Fibroblast of lung (primary cell): ENCODE data around the gene CAPZB.

Experiments used
- CTCF ChIP-seq, 2 donors: IDR thresholded peaks in 1 of 2; conservative IDR thresholded peaks in 1 of 2; 1 replicate in 1 of 2; 2 replicates in 1 of 2; pipeline ENCODE4 v1.5.1; 2011 to 2012; ENCODE audit warnings: low read length in 2 of 2, control low read depth in 1 of 2, inconsistent platforms in 1 of 2, low read depth in 1 of 2, mild to moderate bottlenecking in 1 of 2
- EZH2 ChIP-seq: IDR thresholded peaks from 2 replicates; pipeline ENCODE4 v1.5.1; 2012; ENCODE audit warnings: low read length, control low read depth, mild to moderate bottlenecking; ENCODE audit errors: missing control alignments

- no peak for TF ChIP-seq EZH2
- TF ChIP-seq CTCF (conservative IDR thresholded peaks at IDR 0.05 in 1 of 2, IDR thresholded peaks at IDR 0.05 in 1 of 2; ENCODE audit: low read depth in 1 of 2, low read length in 2 of 2): no peak
Observed at GRCh38 chr1:19337289-19337688, 148.1 kb downstream of the CAPZB start.
